GM21360 (cell line): ENCODE measurements around the gene SIPA1L3.

Source experiments
- ATAC-seq: cut with Tn5 transposase; IDR thresholded peaks from one replicate; pipeline ENCODE4 v1.9.1; 2021; ENCODE audit warnings: mild to moderate bottlenecking, moderate library complexity; ENCODE audit not compliant: unreplicated experiment

The SIPA1L3 gene

DNA sequence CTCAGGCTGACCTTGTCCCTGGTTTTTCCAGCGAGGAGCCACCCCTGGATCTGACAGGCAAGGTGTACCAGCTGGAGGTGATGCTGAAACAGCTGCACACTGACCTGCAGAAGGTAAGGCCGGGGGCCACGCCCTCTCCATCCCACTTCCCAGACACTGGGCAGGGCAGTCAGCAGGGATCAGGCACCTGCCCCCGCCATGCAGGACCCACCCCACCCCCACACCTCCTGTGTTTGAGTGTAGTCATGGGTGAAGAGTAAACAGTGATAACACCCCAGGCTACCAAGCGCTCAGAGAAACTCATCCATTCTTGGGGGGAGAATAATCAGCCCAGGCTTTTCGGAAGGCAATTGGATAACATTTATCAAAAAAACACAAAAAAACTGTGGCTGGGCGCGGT lies 297.1 kb downstream of the SIPA1L3 start:
- ATAC-seq, result no peak

DNA sequence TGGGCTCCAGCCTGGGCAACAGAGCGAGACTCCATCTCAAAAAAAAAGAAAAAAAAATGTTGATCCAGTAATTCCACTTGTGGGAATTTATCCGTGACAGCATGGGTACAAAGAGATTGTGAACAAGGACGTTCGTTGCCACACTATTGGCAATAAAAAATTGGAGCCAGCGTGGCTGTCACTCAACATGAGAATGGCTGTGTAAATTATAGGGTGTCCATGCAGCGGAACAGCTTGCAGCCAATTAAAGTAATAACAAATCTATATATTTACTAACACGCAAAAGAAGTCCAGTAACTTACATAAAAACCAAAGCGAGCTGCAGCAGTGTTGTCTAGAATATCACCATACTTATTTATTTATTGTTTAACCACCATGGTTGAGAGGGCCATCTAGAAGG lies 297.7 kb downstream of the SIPA1L3 start:
- no peak for ATAC-seq

DNA sequence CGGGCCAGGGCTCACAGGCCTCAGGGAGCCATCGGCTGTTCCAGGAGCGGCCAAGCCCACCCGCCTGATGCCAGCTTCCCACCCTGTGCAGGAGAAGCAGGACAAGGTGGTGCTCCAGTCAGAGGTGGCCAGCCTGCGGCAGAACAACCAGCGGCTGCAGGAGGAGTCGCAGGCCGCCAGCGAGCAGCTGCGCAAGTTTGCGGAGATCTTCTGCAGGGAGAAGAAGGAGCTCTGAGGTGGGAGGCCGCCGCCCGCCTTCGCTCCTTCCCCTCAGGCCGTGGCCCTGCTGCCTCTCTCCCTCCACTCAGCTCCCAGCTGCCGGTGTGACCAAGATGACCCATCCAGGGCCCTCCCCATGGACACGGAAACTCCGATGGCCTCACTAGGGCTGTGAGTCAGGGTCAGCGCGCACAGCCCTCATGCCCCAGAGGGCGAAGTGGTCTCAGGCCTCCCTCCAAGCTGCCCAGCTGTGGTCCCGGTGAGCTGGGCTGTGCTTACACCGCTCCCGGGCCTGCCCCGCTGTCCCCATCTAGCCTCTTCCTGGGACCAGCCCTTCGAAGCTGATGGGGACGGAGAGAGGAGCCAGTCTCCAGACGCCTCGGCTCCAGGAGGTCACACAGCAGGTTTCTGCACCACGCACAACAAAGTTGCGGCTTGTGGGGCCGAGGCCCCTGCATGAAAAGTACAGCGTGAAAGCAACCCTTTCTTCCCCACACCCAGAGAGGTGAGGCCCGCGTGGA lies 299.2 kb downstream of the SIPA1L3 start:
- ATAC-seq, result no peak

DNA sequence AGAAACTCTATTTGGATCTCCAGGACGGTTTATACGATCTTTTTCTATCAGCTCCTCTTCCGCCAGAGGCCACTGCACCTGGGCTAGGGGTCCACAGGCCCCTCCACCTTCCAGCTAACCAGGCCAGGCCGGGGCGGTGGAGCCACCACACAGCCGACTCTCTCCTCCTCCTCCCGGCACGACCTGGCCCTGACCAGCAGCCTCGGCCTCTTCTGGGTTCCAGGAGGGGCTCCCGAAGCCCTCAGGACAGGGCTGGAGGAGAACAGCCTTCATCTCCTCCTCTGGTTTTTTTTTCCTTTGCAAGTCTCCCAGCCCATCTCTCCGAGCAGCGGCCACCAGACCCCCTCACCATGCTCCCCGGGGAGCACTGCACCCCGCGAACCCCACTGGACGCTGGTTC lies 299.9 kb downstream of the SIPA1L3 start:
- no peak for ATAC-seq

DNA sequence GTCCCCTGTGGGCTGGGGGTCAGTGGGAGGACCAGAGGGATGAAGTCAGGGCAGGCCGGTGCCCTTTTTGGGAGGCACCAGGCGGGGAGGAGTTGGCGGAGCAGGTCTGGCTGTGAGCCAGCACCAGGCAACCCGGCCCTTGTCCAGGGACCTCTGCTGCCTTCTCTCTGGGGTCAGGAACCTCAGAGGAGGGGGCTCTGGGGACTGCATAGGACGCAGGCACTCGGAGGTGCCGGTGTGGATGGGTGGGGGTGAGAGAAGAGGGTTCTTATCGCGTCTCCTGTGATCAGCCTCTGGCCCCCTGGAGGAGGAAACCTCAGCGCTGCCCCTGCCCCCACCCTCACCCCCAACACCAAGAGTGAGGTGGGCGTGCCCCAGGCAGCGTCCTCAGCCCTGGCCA lies 300.5 kb downstream of the SIPA1L3 start:
- ATAC-seq, result no peak

DNA sequence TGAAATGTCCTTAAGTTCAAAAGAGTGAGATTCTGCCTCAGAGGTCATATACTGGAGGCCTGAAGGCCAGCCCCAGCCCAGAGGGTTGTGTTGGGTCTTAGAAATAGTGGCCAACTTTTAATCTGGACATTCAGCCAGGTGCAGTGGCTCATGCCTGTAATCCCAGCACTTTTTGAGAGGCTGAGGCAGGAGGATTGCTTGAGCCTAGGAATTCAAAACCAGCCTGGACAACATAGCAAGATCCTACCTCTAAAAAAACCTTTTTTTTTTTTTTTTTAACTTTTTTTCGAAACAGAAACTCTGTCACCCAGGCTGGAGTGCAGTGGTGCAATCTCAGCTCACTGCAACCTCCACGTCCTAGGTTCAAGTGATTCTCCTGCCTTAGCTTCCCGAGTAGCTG lies 301.6 kb downstream of the SIPA1L3 start:
- ATAC-seq, result no peak

DNA sequence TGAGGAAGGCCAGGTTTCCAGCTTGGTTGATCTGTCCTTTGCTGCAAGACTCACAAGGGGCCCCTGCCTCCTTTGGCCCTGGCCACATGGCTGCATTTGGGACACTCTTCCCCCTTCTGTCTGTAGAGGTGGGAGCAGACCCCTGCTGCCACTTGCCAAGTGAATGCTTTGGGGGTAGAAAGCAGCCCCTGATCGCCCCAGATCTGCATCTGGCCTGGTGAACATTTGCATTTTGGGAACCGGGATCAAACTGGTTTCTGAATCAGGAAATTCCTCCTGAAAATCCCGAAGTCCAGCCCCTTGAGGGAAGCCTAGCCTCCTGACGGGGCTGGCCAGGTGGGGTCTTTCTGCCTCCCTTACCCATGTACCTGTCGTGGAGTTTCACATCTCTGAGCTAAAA lies 302.1 kb downstream of the SIPA1L3 start:
- ATAC-seq, result no peak

DNA sequence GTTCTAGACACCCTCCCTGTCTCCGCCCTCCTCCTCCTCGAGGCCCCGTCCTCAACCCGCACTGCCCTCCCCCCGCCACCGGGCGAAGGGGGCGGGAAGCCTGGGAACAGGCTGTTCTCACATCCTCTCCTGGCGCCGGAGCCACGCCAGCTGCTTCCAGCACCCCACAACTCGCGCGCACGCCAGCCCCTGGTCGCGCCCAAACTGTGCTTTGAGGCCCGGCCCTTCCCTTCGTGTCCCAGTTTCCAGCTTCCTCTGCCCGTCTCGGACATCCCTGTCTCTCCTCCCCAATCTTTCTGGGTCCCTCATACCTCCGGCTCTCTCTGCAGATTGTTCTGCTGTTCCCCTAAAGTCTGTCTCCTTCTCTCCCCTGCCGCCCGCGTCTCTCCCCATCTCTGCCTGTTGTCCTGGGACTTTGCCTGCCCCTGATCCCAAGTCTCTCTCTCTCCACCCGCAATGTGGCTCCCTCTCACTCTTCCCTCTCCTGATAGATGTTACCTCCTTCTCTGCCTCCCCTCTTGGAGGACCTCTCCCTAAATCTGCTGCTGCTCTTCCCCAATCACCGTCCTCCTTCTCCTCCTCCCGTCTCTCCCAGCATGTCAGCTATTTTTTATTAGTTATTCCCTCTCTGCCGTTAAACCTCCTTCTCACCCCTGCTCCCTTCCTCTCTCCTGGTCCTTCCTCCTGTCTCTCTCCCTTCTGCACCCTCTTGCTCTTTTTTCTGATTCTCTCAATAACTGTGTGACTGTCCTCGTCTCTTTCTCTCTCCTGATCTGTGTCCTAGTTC lies 302.9 kb downstream of the SIPA1L3 start:
- no peak for ATAC-seq

DNA sequence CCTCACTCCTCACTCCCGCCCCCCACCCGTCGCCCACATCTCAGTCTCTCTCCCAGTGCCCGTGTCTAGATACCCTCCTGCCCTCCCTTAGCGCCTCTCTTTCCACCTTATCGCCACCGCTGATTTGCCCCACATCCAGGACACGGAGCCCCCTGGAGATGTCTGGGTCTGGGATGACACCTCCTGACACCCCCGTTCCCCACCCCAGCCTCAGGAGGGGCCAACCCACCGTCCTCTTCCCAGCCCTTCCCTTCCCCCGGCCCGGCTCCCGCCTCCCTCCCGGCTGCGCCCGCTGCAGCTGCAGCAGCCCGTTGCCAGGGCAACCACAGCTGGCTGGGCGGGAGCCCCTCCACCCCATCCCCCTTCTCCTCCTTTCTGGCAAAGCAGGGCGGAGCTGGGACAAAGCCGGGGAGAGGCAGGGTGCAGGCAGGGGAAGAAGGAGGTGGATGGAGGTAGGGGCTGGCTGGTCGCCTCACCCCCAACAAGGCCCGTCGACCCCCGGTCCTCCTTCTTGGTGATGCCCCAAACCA lies 303.5 kb downstream of the SIPA1L3 start:
- ATAC-seq, result no peak

DNA sequence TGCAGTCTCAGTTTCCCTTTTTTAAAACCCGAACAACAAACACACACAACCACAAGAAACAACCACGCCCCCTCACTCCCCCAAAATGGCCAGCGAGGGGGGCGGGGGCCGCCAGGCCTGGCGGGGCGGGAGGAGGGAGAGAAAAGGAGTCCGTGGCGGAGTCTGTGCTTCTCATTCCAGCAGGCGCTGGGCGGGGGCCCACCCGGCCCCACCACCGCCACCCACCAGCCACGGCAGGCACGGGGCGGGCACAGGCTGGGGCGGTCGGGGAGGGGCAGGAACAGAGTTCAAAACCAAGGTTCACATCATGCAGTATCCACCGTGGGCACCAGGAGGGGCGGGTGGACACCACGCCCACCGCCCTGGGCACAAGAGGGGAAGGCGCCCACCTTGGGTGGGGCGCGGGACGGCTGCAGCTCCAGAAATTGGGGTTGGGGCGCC lies 304.2 kb downstream of the SIPA1L3 start:
- no peak for ATAC-seq

DNA sequence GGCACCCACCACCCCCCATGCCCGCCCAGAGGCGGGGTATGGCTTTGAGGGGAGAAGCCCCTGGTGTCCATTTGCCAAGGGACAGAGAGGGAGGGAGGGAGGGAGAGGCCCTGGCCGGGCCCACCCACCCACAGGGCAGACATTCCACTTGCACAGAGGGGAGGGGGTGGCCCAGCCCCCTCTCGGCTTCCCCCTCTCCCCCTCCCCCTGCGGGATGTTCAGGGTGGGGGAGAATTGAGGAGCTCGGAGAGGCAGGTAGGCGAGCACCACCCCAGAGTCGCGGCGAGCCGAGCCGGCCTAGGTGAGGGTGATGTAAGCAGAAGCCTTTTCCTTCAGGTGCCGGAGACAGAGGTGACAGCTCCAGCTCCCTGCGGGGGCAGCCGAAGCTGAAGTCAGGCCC lies 304.8 kb downstream of the SIPA1L3 start:
- no peak for ATAC-seq

DNA sequence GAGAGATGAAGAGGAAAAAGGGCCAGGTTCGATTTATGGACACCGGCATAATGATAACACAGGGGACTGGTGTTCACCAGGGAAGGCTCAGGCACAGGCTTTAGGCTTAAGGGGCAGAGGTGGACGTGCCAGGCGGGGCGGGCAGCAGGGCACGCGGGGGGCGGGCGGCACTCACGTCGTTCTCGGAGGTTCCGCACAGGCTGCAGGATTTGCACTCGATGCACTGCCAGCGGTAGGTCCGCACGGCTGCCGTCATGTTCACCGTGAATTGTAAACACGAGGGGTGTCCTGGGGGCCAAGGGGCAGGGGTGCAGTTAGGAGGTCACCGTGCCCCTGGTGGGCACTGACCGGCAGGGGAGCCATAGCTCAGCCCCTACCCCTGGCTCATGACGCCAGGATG lies 306.5 kb downstream of the SIPA1L3 start:
- no peak for ATAC-seq

DNA sequence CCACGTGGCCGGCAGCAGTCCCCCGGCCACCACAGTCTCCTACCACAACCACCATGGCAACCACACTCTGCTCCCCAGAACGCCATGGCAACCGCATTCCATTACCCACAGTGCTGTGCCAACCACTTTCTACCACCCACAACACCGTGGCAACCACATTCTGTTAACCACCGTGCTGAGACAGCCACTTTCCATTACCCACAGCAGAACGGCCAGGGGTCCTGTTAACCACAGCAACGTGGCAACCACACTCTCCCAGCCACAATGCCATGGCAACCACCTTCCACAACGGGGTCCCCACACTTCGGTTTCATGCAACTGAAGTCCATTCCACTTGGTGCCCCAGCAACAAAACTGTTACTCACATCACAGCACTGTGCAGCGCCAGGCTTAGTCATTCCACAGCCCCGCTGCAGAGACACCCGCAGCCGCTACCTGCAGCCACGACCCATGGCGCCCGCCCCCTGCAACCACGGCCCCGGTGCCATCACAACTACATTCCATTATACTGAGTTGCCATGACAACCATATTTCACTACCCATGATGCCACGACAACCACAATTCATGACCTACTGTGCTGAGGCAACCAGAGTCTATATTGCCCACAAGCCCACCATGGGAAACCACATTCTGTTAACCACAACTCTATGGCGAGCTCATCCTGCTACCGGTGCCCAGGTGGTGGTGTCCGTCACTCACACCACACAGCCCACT lies 307.1 kb downstream of the SIPA1L3 start:
- ATAC-seq, result peak; percentile 51

DNA sequence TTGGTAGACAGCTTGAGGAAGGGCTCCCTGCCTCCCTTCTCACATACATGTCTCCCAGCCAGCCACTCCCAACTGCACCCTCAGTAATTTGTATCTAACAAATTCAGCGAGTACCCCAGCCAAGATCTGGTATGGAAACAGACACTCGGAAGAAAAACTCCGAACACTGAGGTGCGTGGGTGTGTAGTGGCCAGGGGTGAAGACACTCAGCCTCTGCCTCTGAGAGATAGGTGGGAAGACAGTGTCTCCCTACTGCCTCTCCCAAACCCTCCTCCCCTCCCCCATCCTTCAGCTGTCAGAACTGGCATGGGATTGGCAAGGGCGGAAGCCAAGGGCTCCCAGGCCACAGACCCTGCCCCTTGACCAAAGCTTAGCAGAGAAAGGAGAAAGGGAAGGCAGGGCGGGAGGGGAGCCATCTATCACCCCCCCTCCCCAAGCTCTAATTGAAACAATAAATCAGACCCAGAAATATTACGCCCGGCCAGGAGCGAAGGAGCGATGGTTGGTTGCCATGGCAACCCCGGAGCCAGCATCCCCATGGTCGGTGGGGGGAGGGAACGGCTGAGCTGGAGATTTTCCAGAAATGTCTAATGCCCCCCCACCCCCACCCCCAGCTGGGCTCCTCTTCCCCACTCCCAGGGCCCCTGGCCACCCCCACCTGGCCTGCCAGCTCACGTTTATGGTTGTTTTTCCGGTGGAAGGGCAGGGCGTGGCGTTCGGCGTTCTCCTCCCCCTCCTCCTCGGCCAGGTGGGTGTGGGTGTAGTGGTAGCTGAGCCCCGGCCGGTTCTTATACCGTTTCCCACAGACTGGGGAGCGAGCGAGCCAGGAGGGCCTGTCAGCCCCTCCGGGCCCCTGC lies 310.0 kb downstream of the SIPA1L3 start:
- no peak for ATAC-seq

DNA sequence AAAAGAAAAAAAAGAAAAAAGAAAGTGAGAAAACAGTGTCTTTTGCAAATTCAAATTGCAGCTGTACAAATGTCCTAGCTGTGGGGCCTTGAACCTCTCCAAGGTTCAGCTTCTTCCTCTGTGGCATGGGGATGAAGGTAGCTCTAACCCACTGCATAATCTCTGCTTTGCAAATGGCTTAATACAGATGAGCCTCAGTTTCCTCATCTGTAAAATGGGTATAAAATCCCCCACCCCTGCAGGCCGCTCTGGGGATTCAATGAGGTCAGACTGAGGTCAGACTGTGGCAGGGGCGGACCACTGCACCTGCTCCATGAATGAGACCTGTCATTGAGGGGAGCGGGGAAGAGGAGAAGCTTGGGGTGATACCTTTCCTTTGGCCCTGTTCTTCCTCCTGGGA lies 311.2 kb downstream of the SIPA1L3 start:
- ATAC-seq, result no peak

DNA sequence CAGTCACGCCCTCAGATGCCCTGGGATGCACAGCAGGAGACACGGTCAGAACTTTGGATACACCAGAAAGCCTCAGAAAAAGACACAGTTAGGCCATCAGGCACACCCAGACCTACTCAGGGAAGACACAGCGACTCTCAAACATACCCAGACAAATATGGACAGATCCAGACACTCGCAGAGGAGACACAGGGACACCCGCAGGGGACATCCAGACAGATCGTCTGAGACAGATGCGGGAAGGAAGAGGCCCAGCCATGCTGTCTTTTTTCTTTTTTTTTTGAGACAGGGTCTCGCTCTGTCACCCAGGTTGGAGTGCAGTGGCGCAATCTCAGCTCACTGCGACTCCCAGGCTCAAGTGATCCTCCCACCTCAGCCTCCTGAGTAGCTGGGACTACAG lies 312.2 kb downstream of the SIPA1L3 start:
- no peak for ATAC-seq

DNA sequence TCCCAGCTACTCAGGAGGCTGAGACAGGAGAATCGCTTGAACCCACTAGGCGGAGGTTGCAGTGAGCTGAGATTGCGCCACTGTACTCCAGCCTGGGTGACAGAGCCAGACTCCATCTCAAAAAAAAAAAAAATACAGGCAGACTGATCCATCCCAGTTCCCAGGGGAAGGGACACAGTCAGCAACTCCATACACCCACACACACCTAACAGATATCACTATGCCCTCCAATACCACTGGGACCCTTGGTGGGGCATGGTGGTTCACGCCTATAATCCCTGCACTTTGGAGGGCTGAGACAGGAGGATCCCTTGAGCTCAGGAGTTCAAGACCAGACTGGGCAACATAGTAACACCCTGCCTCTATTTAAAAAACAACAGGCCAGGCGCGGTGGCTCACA lies 314.4 kb downstream of the SIPA1L3 start:
- ATAC-seq, result no peak

DNA sequence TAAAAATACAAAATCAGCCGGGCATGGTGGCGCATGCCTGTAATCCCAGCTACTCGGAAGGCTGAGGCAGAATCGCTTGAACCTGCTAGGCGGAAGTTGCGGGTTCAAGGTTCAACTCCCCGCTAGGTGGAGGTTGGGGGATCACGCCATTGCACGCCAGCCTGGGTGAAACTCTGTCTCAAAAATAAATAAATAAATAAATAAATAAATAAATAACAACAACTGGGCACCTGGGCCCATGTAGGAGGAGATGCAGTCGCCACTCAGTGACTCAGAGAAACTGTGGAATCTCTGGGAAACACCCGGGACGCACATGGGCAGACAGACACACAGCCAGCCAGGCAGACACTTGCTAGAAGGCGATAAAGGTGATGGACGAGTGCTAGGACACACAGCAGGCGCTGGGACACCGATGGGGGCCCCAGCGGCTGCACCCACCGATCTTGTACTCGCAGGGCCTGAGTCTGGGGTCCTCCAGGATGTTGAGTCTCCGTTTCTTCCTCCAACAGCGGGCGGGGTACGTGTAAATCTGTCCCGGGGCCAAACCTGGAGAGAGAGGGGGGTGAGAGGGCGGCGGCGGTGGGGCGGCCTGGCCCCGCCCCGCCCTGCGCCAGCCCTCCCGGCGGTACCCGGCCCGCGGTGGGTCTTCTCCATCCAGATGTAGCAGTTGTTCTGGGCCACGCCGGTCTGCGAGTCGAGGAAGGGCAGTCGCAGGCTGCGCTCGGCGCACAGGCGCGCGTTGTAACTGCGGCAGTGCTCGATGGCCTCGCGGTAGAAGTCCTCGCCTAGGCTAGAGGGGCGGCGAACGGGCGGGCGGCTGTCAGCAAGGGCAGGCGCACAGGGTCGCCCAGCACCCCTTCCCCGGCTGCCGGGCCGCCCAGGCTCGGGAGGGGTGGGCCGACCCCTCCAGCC lies 315.2 kb downstream of the SIPA1L3 start:
- ATAC-seq, result no peak

DNA sequence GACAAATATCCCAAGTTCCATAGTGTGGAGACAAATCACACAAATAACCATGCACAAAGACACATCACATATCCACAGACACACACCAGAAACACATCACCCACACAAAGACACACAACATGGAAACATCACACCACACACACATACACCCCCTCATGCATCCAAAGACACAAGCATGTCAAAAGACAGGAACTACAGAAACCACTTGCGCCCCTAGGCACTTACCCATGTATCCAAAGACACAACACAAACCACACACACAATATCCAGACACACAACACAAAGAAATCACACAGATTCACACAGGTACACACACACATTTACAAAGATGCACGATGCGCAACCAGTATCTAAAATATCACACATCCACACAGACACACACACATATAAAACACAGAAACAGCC lies 316.1 kb downstream of the SIPA1L3 start:
- no peak for ATAC-seq

DNA sequence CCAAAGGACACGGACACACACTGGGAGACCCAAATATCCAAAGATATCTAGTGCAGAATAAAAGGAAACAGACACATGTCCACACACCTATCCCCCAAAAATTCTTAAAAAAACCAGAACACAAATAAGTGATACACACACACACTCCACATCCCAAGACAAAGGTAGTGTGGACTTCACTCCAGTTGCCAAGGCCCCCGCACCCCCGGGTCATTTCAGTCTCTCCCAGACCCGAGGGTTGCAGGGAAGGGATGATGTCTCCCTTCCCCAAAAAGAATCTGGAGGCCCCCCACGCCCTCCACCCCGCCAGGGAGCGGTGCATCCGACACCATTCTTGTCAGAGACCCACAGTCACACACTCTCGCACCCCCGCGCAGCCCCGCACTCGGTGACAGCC lies 316.6 kb downstream of the SIPA1L3 start:
- ATAC-seq, result no peak
